Measurements from ENCODE around the gene HLA-DMA. TPM values are rescaled to one million over a fixed set of nuclear protein-coding genes. Genes with fewer than 3 reads are reported as not detected.

Gene HLA-DMA
- total RNA-seq, 1 experiment from 2014 or later, result 104 TPM

- H3K36me3 Mint-ChIP-seq (ENCODE audit: insufficient read depth, unreplicated experiment), result peaks cover 32% of the 10 kb centered on the region
- H3K27ac Mint-ChIP-seq (ENCODE audit: unreplicated experiment), result no peak overlapping the region
- peaks cover 44% of the 10 kb centered on the region for H3K4me1 Mint-ChIP-seq (ENCODE audit: low read depth, unreplicated experiment)
- no peak overlapping the region for H3K4me3 Mint-ChIP-seq (ENCODE audit: low read depth, unreplicated experiment)
- no peaks in the 10 kb centered on the region for H3K9me3 Mint-ChIP-seq (ENCODE audit: low read depth, unreplicated experiment)
- no peak for DNase-seq
- BruUV-seq (replicated peaks), result no TSS peak
- no peak for TF ChIP-seq CTCF (IDR thresholded peaks at IDR 0.05; ENCODE audit: unreplicated experiment)
- H3K27me3 Mint-ChIP-seq (ENCODE audit: unreplicated experiment), result no peaks in the 10 kb centered on the region
- CTCF ChIA-PET, result interaction anchor here (0.6 to 4.7 kb wide), 2 partner anchors 9 to 1378 kb away, joined by 4 to 60 read pairs; partner anchors contain the start of gene HLA-DMA
- intact Hi-C loops (cut with micrococcal nuclease; ENCODE audit: unreplicated experiment), result no loop called here
Measured at GRCh38 chr6:32964776-32965175, 11.9 kb upstream of the HLA-DMA start.

- CTCF ChIA-PET, result no interaction called here
- no peak for TF ChIP-seq CTCF (IDR thresholded peaks at IDR 0.05; ENCODE audit: unreplicated experiment)
- Mint-ChIP-seq H3K27ac (ENCODE audit: unreplicated experiment) (no peak overlapping the region), H3K4me3 (ENCODE audit: low read depth, unreplicated experiment) (no peak overlapping the region), H3K4me1 (ENCODE audit: low read depth, unreplicated experiment) (peaks cover 48% of the 10 kb centered on the region), H3K36me3 (ENCODE audit: insufficient read depth, unreplicated experiment) (peaks cover 23% of the 10 kb centered on the region), H3K27me3 (ENCODE audit: unreplicated experiment) (no peaks in the 10 kb centered on the region), H3K9me3 (ENCODE audit: low read depth, unreplicated experiment) (no peaks in the 10 kb centered on the region)
- no peak for DNase-seq
- no TSS peak for BruUV-seq (replicated peaks)
- intact Hi-C loops (cut with micrococcal nuclease; ENCODE audit: unreplicated experiment), result no loop called here
Measured at GRCh38 chr6:32963866-32964265, 11.0 kb upstream of the HLA-DMA start.

DNA sequence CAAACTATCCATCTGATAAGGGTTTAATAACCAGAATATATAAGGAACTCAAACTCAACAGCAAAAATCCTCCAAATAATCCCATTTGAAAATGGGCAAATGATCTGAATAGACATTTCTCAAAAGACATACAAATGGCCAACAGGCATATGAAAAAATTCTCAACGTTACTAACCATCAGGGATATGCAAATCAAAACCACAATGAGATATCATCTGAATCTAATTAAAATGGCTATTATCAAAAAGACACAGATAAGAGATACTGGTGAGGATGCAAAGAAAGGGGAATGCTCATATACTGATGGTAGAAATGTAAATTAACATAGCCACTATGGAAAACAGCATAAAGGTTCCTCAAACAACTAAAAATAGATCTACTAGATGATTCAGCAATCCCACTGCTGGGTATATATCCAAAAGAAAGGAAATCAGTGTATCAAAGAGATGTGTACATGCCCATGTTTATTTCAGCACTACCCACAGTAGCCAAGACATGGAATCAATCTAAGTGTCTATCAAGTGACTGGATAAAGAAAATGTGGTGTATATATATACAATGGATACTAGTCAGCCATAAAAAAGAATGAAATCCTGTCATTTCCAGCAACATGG lies 9.4 kb upstream of the HLA-DMA start:
- H3K27me3 Mint-ChIP-seq (ENCODE audit: unreplicated experiment), result no peaks in the 10 kb centered on the region
- no peak overlapping the region for H3K27ac Mint-ChIP-seq (ENCODE audit: unreplicated experiment)
- peaks cover 10% of the 10 kb centered on the region for H3K36me3 Mint-ChIP-seq (ENCODE audit: insufficient read depth, unreplicated experiment)
- CTCF ChIA-PET, result interaction anchor here (1.0 kb wide), 1 partner anchor 9 kb away, joined by 3 read pairs; the partner anchor contains the start of gene HLA-DMA
- intact Hi-C loops (cut with micrococcal nuclease; ENCODE audit: unreplicated experiment), result no loop called here
- no peak overlapping the region for H3K4me3 Mint-ChIP-seq (ENCODE audit: low read depth, unreplicated experiment)
- no peak for TF ChIP-seq CTCF (IDR thresholded peaks at IDR 0.05; ENCODE audit: unreplicated experiment)
- DNase-seq, result no peak
- BruUV-seq (replicated peaks), result no TSS peak
- no peaks in the 10 kb centered on the region for H3K9me3 Mint-ChIP-seq (ENCODE audit: low read depth, unreplicated experiment)
- peaks cover 42% of the 10 kb centered on the region for H3K4me1 Mint-ChIP-seq (ENCODE audit: low read depth, unreplicated experiment)

GRCh38 chr6:32960563-32960962 lies 7.7 kb upstream of the HLA-DMA start:
- no peaks in the 10 kb centered on the region for H3K9me3 Mint-ChIP-seq (ENCODE audit: low read depth, unreplicated experiment)
- no peak for DNase-seq
- TF ChIP-seq CTCF (IDR thresholded peaks at IDR 0.05; ENCODE audit: unreplicated experiment), result no peak
- H3K4me1 Mint-ChIP-seq (ENCODE audit: low read depth, unreplicated experiment), result peaks cover 24% of the 10 kb centered on the region
- peaks cover 3% of the 10 kb centered on the region for H3K36me3 Mint-ChIP-seq (ENCODE audit: insufficient read depth, unreplicated experiment)
- no peaks in the 10 kb centered on the region for H3K27me3 Mint-ChIP-seq (ENCODE audit: unreplicated experiment)
- H3K27ac Mint-ChIP-seq (ENCODE audit: unreplicated experiment), result no peak overlapping the region
- H3K4me3 Mint-ChIP-seq (ENCODE audit: low read depth, unreplicated experiment), result no peak overlapping the region
- intact Hi-C loops (cut with micrococcal nuclease; ENCODE audit: unreplicated experiment), result no loop called here
- CTCF ChIA-PET, result no interaction called here
- BruUV-seq (replicated peaks), result no TSS peak

Data from Calu3 (cell line).